Upper lobe of left lung (tissue), 6 donors: Measurements from ENCODE around the gene PYCR2. TPM values are rescaled to one million over a fixed set of nuclear protein-coding genes. Genes with fewer than 3 reads are reported as not detected.

Experiments
- ATAC-seq, 2 donors: fragments of 200-7000 bp; cut with Tn5 transposase; one replicate each; pipeline ENCODE4 v1.9.1; 2022; ENCODE audit warnings: mild to moderate bottlenecking in 2 of 2, moderate library complexity in 2 of 2; ENCODE audit not compliant: low FRiP score in 2 of 2
- DNase-seq, 2 donors: peaks; one replicate each; pipeline ENCODE4 v3.0.0-alpha.2; 2019 to 2020
- H3K27ac ChIP-seq, 4 donors: fragments of 200-600 bp; sonication (generic); one replicate each; pipeline ENCODE4 v1.5.1; 2016 to 2019
- H3K27me3 ChIP-seq, 4 donors: fragments of 200-600 bp; sonication (generic); one replicate each; pipeline ENCODE4 v1.5.1; 2017 to 2019
- H3K36me3 ChIP-seq, 4 donors: fragments of 200-600 bp; sonication (generic); one replicate each; pipeline ENCODE4 v1.5.1; 2016 to 2019
- H3K4me1 ChIP-seq, 4 donors: fragments of 200-600 bp; sonication (generic); one replicate each; pipeline ENCODE4 v1.5.1; 2018 to 2019
- H3K4me3 ChIP-seq, 4 donors: fragments of 200-600 bp; sonication (generic); one replicate each; pipeline ENCODE4 v1.5.1; 2017 to 2019; ENCODE audit warnings: mild to moderate bottlenecking in 2 of 4, moderate library complexity in 1 of 4
- H3K9me3 ChIP-seq, 4 donors: fragments of 200-600 bp; sonication (generic); one replicate each; pipeline ENCODE4 v1.5.1; 2018 to 2019
- EP300 ChIP-seq, 4 donors: sonication (generic); formaldehyde crosslinking; IDR thresholded peaks; one replicate each; pipeline ENCODE4 v1.5.1; 2017; ENCODE audit warnings: antibody characterized with exemption in 4 of 4, control low read depth in 2 of 4
- POLR2A ChIP-seq, 4 donors: fragments of 450-650 bp; IDR thresholded peaks; one replicate each; pipeline ENCODE4 v1.5.1; 2016 to 2017; ENCODE audit warnings: antibody characterized with exemption in 4 of 4, mild to moderate bottlenecking in 2 of 4
- POLR2AphosphoS5 ChIP-seq, 2 donors: sonication (generic); formaldehyde crosslinking; IDR thresholded peaks; one replicate each; pipeline ENCODE4 v1.5.1; 2017; ENCODE audit warnings: antibody characterized with exemption in 2 of 2
- WGBS, 2 donors: methylation state at CpG; one replicate each; pipeline ENCODE4 v1.1.5; 2017 to 2018; 5-methylcytosine and 5-hydroxymethylcytosine counted together
- total RNA-seq, 6 donors: library from RNA; depleted of rRNA in 4 of 6; stranded (reverse); fragments of >200 nt in 4 of 6; gene quantifications; one replicate each; pipeline versions ENCODE4 v1.1.0 to v1.2.1, GENCODE V29; 2016 to 2021
- TF ChIP-seq, protein P1 (sequence below), 6 experiments: fragments of 450-650 bp in 4 of 6; fragments of 200-600 bp in 2 of 6; sonication (generic) in 2 of 6; IDR thresholded peaks; one replicate each; pipeline ENCODE4 v1.5.1; 2016 to 2019; ENCODE audit warnings: antibody characterized with exemption in 6 of 6
- donor health status: DM: no; HTN: no; CAD: no; lungs with moderate emphysema.
- donor health status: DM: no; HTN: yes; CAD: no; lungs with severe emphysema.

PYCR2 gene
- total RNA-seq, 6 donors from 2014 or later: 49.4 to 115 (median 69.6) TPM

DNA sequence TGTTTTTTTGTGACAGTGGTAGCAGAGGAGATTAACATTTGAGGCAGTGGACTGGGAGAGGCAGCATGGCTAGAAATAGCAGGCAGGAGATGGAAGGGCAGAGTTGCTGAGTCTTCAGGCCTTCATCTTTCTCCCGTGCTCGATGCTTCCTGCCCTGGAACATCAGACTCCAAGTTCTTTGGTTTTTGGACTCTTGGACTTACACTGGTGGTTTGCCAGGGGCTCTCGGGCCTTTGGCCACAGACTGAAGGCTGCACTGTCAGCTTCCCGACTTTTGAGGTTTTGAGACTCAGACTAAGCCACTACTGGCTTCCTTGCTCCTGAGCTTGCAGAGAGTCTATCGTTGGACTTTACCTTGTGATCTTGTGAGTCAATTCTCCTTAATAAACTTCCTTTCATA is 41.2 kb upstream of the PYCR2 start:
- TF ChIP-seq POLR2AphosphoS5 (IDR thresholded peaks at IDR 0.05) (no peak), POLR2A (IDR thresholded peaks at IDR 0.05) (no peak), EP300 (IDR thresholded peaks at IDR 0.05) (no peak)
- TF ChIP-seq, protein P1, sequence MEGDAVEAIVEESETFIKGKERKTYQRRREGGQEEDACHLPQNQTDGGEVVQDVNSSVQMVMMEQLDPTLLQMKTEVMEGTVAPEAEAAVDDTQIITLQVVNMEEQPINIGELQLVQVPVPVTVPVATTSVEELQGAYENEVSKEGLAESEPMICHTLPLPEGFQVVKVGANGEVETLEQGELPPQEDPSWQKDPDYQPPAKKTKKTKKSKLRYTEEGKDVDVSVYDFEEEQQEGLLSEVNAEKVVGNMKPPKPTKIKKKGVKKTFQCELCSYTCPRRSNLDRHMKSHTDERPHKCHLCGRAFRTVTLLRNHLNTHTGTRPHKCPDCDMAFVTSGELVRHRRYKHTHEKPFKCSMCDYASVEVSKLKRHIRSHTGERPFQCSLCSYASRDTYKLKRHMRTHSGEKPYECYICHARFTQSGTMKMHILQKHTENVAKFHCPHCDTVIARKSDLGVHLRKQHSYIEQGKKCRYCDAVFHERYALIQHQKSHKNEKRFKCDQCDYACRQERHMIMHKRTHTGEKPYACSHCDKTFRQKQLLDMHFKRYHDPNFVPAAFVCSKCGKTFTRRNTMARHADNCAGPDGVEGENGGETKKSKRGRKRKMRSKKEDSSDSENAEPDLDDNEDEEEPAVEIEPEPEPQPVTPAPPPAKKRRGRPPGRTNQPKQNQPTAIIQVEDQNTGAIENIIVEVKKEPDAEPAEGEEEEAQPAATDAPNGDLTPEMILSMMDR (IDR thresholded peaks at IDR 0.05): no peak
- peaks cover 0 to 6% (median 0%) of the 10 kb centered on the region in 4 donors for H3K4me1 ChIP-seq

DNA sequence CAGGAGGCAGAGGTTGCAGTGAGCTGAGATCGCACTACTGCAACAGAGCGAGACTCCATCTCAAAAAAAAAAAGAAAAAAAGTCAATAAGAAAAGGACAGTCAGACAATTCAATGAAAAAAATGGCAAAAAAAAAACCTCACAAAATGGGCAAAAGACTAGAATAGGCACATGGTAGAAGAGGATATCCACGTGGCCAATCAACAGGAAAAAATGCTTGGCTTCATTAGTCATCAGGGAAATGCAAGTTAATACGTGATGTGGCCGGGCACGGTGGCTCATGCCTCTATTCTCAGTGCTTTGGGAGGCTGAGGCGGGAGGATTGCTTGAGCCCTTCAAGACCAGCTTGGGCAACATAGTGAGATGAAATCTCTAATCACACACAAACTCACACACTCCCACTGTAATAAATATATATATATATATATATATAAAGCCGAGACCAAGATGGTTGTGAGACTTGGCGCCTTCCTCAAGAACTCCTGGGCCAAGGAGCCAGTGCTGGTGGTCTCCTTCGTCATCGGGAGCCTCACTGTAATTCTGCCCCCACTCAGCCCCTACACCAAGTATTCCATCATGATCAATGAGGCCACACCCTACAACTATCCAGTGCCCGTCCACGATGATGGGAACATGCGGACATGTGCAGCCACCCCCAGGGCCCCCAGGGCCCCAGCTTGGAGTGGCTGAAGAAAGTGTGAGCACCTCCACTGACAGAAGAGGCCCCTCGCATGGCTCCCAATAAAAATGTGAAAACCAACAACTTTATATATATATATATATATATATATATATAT is 39.9 kb upstream of the PYCR2 start:
- ATAC-seq (no peak), DNase-seq (no peak)
- WGBS, 2 donors: 87 to 93% methylated on average over 14 to 15 of the region's 15 CpGs
- Histone ChIP-seq H3K9me3 (no peaks in the 10 kb centered on the region), H3K27ac (no peak overlapping the region), H3K4me3 (no peak overlapping the region), H3K27me3 (no peaks in the 10 kb centered on the region), H3K36me3 (no peaks in the 10 kb centered on the region), H3K4me1 (peaks cover 0 to 6% (median 0%) of the 10 kb centered on the region in 4 donors)
- TF ChIP-seq POLR2A (IDR thresholded peaks at IDR 0.05): no peak
- no peak for TF ChIP-seq EP300 (IDR thresholded peaks at IDR 0.05)
- TF ChIP-seq, protein P1 (IDR thresholded peaks at IDR 0.05): no peak
- no peak for TF ChIP-seq POLR2AphosphoS5 (IDR thresholded peaks at IDR 0.05)

More for the DNA sequence above, 41.2 kb upstream of the PYCR2 start:
- no peaks in the 10 kb centered on the region for H3K36me3 ChIP-seq
- H3K27me3 ChIP-seq: no peaks in the 10 kb centered on the region
- no peaks in the 10 kb centered on the region for H3K9me3 ChIP-seq
- no peak for ATAC-seq
- H3K27ac ChIP-seq: no peak overlapping the region
- no peak for DNase-seq
- 74 to 79% methylated on average over 5 of the region's 5 CpGs for WGBS, 2 donors
- H3K4me3 ChIP-seq: no peak overlapping the region

DNA sequence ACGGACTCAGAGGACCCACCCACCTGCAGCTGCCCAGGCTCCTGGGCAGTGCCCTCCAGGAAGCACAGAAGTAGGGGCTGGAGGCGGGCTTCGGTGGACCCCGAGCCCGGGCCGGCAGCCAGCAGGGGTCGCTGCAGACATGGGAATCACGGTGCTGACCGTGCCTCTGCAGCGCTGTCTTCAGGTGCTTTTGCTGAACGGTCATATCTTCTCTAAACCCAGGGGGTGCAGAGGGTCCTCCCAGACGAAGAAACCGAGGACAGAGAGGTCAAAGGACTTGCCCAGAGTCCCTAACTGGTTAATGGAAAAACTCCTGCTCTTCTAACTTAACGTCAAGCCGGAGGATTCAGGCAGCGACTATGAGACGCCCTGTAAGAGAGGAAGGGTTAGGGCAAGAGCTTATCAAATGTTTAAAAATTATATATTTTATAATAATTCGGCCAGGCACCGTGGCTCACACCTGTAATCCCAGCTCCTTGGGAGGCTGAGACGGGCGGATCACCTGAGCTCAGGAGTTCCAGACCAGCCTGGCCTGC is 38.5 kb upstream of the PYCR2 start:
- TF ChIP-seq EP300 (IDR thresholded peaks at IDR 0.05) (no peak), POLR2AphosphoS5 (IDR thresholded peaks at IDR 0.05) (no peak), POLR2A (IDR thresholded peaks at IDR 0.05) (no peak)
- TF ChIP-seq, protein P1 (IDR thresholded peaks at IDR 0.05): peak; percentile 37 to 60 (median 52)
- DNase-seq: peak; percentile 58 to 91

DNA sequence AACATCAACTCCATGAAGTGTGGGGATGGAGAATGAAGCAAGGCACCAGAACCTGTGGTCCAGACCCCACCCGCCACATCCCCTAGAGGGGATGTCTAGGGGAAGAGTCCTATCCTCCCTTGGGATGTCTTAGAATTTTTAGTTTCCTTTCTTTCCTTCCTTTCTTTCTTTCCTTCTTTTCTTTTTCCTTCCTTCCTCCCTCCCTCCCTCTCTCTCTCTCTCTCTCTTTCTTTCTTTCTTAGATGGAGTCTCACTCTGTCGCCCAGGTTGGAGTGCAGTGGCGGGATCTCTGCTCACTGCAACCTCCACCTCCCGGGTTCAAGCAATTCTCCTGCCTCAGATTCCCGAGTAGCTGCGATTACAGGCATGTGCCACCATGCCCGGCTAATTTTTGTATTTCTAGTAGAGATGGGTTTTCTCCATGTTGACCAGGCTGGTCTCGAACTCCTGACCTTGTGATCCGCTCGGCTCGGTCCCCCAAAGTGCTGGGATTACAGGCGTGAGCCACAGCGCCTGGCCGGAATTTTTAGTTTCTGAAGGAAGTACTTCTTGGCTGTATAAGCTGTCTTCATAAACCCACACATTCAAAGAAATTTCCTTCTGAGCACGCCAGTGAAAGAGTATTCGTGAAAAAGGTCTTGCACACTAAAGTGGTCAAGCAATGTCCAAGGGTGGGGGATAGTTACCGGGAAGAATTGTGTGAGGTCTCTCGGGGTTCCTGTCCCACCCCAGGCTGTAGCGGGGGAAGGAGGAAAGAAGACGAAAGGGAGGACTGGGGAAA is 37.8 kb upstream of the PYCR2 start:
- Histone ChIP-seq H3K27ac (no peak overlapping the region), H3K27me3 (no peaks in the 10 kb centered on the region), H3K4me1 (peaks cover 0 to 6% (median 0%) of the 10 kb centered on the region in 4 donors), H3K4me3 (no peak overlapping the region), H3K36me3 (no peaks in the 10 kb centered on the region), H3K9me3 (no peaks in the 10 kb centered on the region)
- ATAC-seq (no peak), DNase-seq (no peak)
- WGBS, 2 donors: 71 to 72% methylated on average over 18 to 20 of the region's 20 CpGs
- TF ChIP-seq, protein P1 (IDR thresholded peaks at IDR 0.05): no peak

More for the DNA sequence above, 38.5 kb upstream of the PYCR2 start:
- Histone ChIP-seq H3K27ac (no peak overlapping the region), H3K4me3 (no peak overlapping the region), H3K4me1 (peaks cover 0 to 6% (median 0%) of the 10 kb centered on the region in 4 donors), H3K36me3 (no peaks in the 10 kb centered on the region), H3K27me3 (no peaks in the 10 kb centered on the region), H3K9me3 (no peaks in the 10 kb centered on the region)
- WGBS, 2 donors: 36 to 58% methylated on average over 13 to 21 of the region's 21 CpGs
- ATAC-seq: peak; percentile 51 to 64
